CD4-positive, CD25-positive, alpha-beta regulatory T cell (primary cell): ENCODE data around the gene LRRC8E. TPM values are rescaled to one million over a fixed set of nuclear protein-coding genes. Genes with fewer than 3 reads are reported as not detected.
"Not testable (repeated sequence)": the region's sequence is repeated elsewhere in the genome, so short reads cannot be mapped to it uniquely, and the experiment has no call there.

Experiments used
- ATAC-seq, 2 donors: fragments of 150-1000 bp; cut with Tn5 transposase; one replicate each; pipeline ENCODE4 v1.10.0; 2021; ENCODE audit warnings: low read depth in 2 of 2, moderate number of reproducible peaks in 2 of 2, moderate library complexity in 1 of 2
- DNase-seq, 3 donors: peaks; one replicate each; pipeline versions ENCODE4 v3.0.0 to v3.0.0-alpha.2; 2012 to 2022; ENCODE audit warnings: mixed read lengths in 1 of 3
- H3K27ac ChIP-seq: one replicate; pipeline ENCODE4 v1.7.0; 2013; ENCODE audit warnings: mild to moderate bottlenecking, low read length; ENCODE audit not compliant: insufficient read depth, poor library complexity, severe bottlenecking
- H3K27me3 ChIP-seq: one replicate; pipeline ENCODE4 v1.7.0; 2013; ENCODE audit warnings: low read length; ENCODE audit not compliant: control insufficient read depth, insufficient read depth
- H3K36me3 ChIP-seq: one replicate; pipeline ENCODE4 v1.7.0; 2013; ENCODE audit warnings: mild to moderate bottlenecking, low read length, moderate library complexity; ENCODE audit not compliant: control insufficient read depth, insufficient read depth
- H3K4me1 ChIP-seq: 2 replicates; pipeline ENCODE4 v1.7.0; 2013; ENCODE audit warnings: mild to moderate bottlenecking, low read length; ENCODE audit not compliant: insufficient read depth, control insufficient read depth, poor library complexity, severe bottlenecking
- H3K4me3 ChIP-seq: one replicate; pipeline ENCODE4 v1.7.0; 2013; ENCODE audit warnings: low read depth, mild to moderate bottlenecking, low read length, moderate library complexity
- H3K9me3 ChIP-seq, 2 experiments: 1 replicate in 1 of 2; 2 replicates in 1 of 2; pipeline ENCODE4 v1.7.0; 2013; ENCODE audit warnings: low read length in 2 of 2, mild to moderate bottlenecking in 1 of 2, moderate library complexity in 1 of 2; ENCODE audit not compliant: control insufficient read depth in 2 of 2
- H3K27ac Mint-ChIP-seq, 3 donors: one replicate each; pipeline ENCODE4 v1.8.0; 2020 to 2022; ENCODE audit warnings: mild to moderate bottlenecking in 3 of 3, mixed read lengths in 3 of 3, moderate library complexity in 2 of 3
- H3K27me3 Mint-ChIP-seq: one replicate; pipeline ENCODE4 v1.8.0; 2022; ENCODE audit warnings: mild to moderate bottlenecking, mixed read lengths
- H3K36me3 Mint-ChIP-seq: one replicate; pipeline ENCODE4 v1.8.0; 2020; ENCODE audit warnings: mixed read lengths
- H3K4me1 Mint-ChIP-seq, 4 donors: one replicate each; pipeline ENCODE4 v1.8.0; 2020 to 2022; ENCODE audit warnings: mixed read lengths in 4 of 4, mild to moderate bottlenecking in 1 of 4
- H3K4me3 Mint-ChIP-seq, 4 donors: one replicate each; pipeline ENCODE4 v1.8.0; 2020 to 2022; ENCODE audit warnings: mild to moderate bottlenecking in 4 of 4, mixed read lengths in 4 of 4, moderate library complexity in 3 of 4
- H3K9me3 Mint-ChIP-seq, 7 donors: one replicate each; pipeline ENCODE4 v1.8.0; 2020 to 2022; ENCODE audit warnings: mixed read lengths in 7 of 7, mild to moderate bottlenecking in 3 of 7, moderate library complexity in 2 of 7
- polyA plus RNA-seq, 4 donors: library from polyadenylated mRNA; unstranded; fragments of 300-500 nt; fragmentation: Illumina TruSeq; gene quantifications; one replicate each; pipeline ENCODE4 v1.2.3, GENCODE V29; 2021
- total RNA-seq: library from RNA; stranded (reverse); gene quantifications from one replicate; pipeline ENCODE4 v1.2.3, GENCODE V29; 2022

Gene LRRC8E
- total and polyA plus RNA-seq, 5 donors from 2014 or later, result not detected

GRCh38 chr19:7887408-7888144 is 734 bp upstream of the LRRC8E start:
- no peak for ATAC-seq
- H3K36me3 Mint-ChIP-seq, result no peaks in the 10 kb centered on the region
- H3K4me1 Mint-ChIP-seq, result no peaks in the 10 kb centered on the region
- Histone ChIP-seq H3K9me3 (no peaks in the 10 kb centered on the region), H3K4me3 (no peak overlapping the region), H3K27me3 (peaks cover 3% of the 10 kb centered on the region), H3K4me1 (no peaks in the 10 kb centered on the region), H3K27ac (no peak overlapping the region), H3K36me3 (no peaks in the 10 kb centered on the region)
- H3K4me3 Mint-ChIP-seq, result no peak overlapping the region
- peaks cover 0 to 1% (median 0%) of the 10 kb centered on the region in 7 donors for H3K9me3 Mint-ChIP-seq
- DNase-seq, result no peak
- H3K27ac Mint-ChIP-seq, result no peak overlapping the region
- peaks cover 34% of the 10 kb centered on the region for H3K27me3 Mint-ChIP-seq

GRCh38 chr19:7888826-7889217 is 512 bp downstream of the LRRC8E start:
- ATAC-seq, result no peak
- H3K4me1 Mint-ChIP-seq, result no peaks in the 10 kb centered on the region
- H3K27me3 ChIP-seq, result peaks cover 3% of the 10 kb centered on the region
- peaks cover 34% of the 10 kb centered on the region for H3K27me3 Mint-ChIP-seq
- no peak overlapping the region for H3K4me3 ChIP-seq
- H3K27ac Mint-ChIP-seq, result no peak overlapping the region
- no peaks in the 10 kb centered on the region for H3K4me1 ChIP-seq
- no peaks in the 10 kb centered on the region for H3K36me3 ChIP-seq
- H3K4me3 Mint-ChIP-seq, result no peak overlapping the region
- DNase-seq, result no peak
- no peaks in the 10 kb centered on the region for H3K9me3 ChIP-seq
- no peak overlapping the region for H3K27ac ChIP-seq
- H3K9me3 Mint-ChIP-seq, result peaks cover 0 to 1% (median 0%) of the 10 kb centered on the region in 7 donors
- H3K36me3 Mint-ChIP-seq, result no peaks in the 10 kb centered on the region

- not testable (repeated sequence) for H3K27ac ChIP-seq, ATAC-seq, H3K36me3 ChIP-seq, DNase-seq, H3K9me3 ChIP-seq, H3K9me3 Mint-ChIP-seq, H3K36me3 Mint-ChIP-seq, H3K27ac Mint-ChIP-seq, H3K27me3 ChIP-seq, H3K4me1 ChIP-seq, H3K4me1 Mint-ChIP-seq, H3K4me3 ChIP-seq, H3K4me3 Mint-ChIP-seq
- peaks cover 19% of the 10 kb centered on the region for H3K27me3 Mint-ChIP-seq
Observed at GRCh38 chr19:7893362-7894101, 5.2 kb downstream of the LRRC8E start.

GRCh38 chr19:7894612-7895309 is 6.5 kb downstream of the LRRC8E start:
- no peaks in the 10 kb centered on the region for H3K4me1 ChIP-seq
- H3K4me1 Mint-ChIP-seq, result no peaks in the 10 kb centered on the region
- ATAC-seq (no peak), DNase-seq (no peak)
- no peak overlapping the region for H3K4me3 Mint-ChIP-seq
- no peak overlapping the region for H3K4me3 ChIP-seq
- no peak overlapping the region for H3K27ac ChIP-seq
- H3K27ac Mint-ChIP-seq, result no peak overlapping the region
- no peaks in the 10 kb centered on the region for H3K36me3 ChIP-seq
- no peaks in the 10 kb centered on the region for H3K36me3 Mint-ChIP-seq
- no peaks in the 10 kb centered on the region for H3K27me3 ChIP-seq
- peaks cover 11% of the 10 kb centered on the region for H3K27me3 Mint-ChIP-seq
- no peaks in the 10 kb centered on the region for H3K9me3 ChIP-seq
- no peaks in the 10 kb centered on the region for H3K9me3 Mint-ChIP-seq

- Mint-ChIP-seq H3K27ac (no peak overlapping the region), H3K9me3 (no peaks in the 10 kb centered on the region), H3K4me3 (no peak overlapping the region), H3K27me3 (peaks cover 11% of the 10 kb centered on the region), H3K36me3 (no peaks in the 10 kb centered on the region), H3K4me1 (no peaks in the 10 kb centered on the region)
- Histone ChIP-seq H3K9me3 (no peaks in the 10 kb centered on the region), H3K27ac (no peak overlapping the region), H3K4me1 (no peaks in the 10 kb centered on the region), H3K4me3 (no peak overlapping the region), H3K27me3 (no peaks in the 10 kb centered on the region), H3K36me3 (no peaks in the 10 kb centered on the region)
- no peak for DNase-seq
- ATAC-seq, result no peak
Observed at GRCh38 chr19:7895565-7895964, 7.3 kb downstream of the LRRC8E start.

- H3K27me3 ChIP-seq, result no peaks in the 10 kb centered on the region
- Mint-ChIP-seq H3K4me1 (peaks cover 0 to 2% (median 0%) of the 10 kb centered on the region in 4 donors), H3K27ac (no peak overlapping the region), H3K27me3 (peaks cover 5% of the 10 kb centered on the region), H3K9me3 (no peaks in the 10 kb centered on the region), H3K4me3 (no peak overlapping the region), H3K36me3 (no peaks in the 10 kb centered on the region)
- ATAC-seq (no peak), DNase-seq (no peak)
- H3K4me3 ChIP-seq, result no peak overlapping the region
- no peaks in the 10 kb centered on the region for H3K4me1 ChIP-seq
- H3K9me3 ChIP-seq, result no peaks in the 10 kb centered on the region
- H3K36me3 ChIP-seq, result no peaks in the 10 kb centered on the region
- no peak overlapping the region for H3K27ac ChIP-seq
Observed at GRCh38 chr19:7897292-7897691, 9.0 kb downstream of the LRRC8E start.

GRCh38 chr19:7898967-7899366 is 10.7 kb downstream of the LRRC8E start:
- no peaks in the 10 kb centered on the region for H3K9me3 ChIP-seq
- H3K27ac ChIP-seq, result no peak overlapping the region
- no peaks in the 10 kb centered on the region for H3K36me3 ChIP-seq
- no peaks in the 10 kb centered on the region for H3K36me3 Mint-ChIP-seq
- H3K4me1 ChIP-seq, result peaks cover 9% of the 10 kb centered on the region
- no peak overlapping the region for H3K4me3 ChIP-seq
- ATAC-seq (no peak), DNase-seq (no peak)
- H3K4me3 Mint-ChIP-seq, result no peak overlapping the region
- no peaks in the 10 kb centered on the region for H3K27me3 ChIP-seq
- peaks cover 0 to 4% (median 0%) of the 10 kb centered on the region in 7 donors for H3K9me3 Mint-ChIP-seq
- H3K27me3 Mint-ChIP-seq, result peaks cover 14% of the 10 kb centered on the region
- peaks cover 0 to 14% (median 6%) of the 10 kb centered on the region in 4 donors for H3K4me1 Mint-ChIP-seq
- H3K27ac Mint-ChIP-seq, result peak overlapping the region in 1 of 3 donors; percentile 20
